ENCODE results near the gene LRWD1.
A peak's percentile ranks its signal among the peaks of the same experiment; 100 is the strongest.
"Not testable (repeated sequence)": the region's sequence is repeated elsewhere in the genome, so short reads cannot be mapped to it uniquely, and the experiment has no call there.

The LRWD1 gene

DNA sequence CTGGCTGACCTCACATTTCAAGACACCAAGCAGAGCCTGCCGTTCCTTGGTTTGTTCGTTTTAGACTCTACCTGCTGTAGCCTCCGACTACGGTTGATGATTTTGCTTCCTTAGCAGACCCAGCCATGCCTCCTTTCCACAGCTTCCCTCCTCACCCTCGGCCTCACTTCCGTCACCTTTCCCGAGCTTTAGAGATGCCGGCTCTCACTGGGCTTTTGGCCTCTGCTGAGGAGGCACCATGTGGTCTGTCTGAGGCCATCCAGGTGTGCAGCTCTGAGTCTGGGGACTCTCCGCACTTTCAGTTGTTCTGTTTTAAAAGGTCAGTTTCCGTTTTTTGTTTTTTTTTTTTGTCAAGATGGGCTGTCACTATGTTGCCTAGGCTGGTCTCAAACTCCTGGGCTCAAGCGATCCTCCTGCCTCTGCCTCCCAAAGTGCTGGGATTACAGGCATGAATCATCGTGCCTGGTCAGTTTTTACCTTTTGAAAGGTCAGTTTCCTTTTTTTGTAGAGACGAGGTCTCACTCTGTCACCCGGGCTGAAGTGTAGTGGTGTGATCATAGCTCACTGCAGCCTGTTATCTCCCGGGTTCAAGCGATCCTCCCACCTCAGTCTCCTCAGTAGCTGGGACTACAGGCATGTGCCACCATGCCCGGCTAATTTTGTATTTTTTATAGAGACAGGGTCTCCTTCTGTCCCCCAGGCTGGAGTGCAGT is 19.7 kb upstream of the LRWD1 start:
- DNase-seq, result no peak

DNA sequence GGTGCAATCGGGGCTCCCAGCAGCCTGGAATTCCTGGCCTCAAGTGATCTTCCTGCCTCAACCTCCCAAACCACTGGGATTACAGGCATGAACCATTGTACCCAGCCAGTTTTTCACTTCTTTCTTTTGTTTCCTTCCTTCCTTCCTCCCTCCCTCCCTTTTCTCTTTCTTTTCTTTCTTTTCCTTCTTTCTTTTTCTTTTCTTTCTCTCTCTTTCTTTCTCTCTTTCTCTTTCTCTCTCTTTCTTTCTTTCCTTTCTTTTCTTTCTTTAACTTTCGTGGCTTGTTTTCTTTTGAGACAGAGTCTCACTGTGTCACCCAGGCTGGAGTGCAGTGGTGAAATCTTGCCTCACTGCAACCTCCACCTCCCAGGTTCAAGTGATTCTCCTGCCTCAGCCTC is 19.1 kb upstream of the LRWD1 start:
- no peak for DNase-seq

DNA sequence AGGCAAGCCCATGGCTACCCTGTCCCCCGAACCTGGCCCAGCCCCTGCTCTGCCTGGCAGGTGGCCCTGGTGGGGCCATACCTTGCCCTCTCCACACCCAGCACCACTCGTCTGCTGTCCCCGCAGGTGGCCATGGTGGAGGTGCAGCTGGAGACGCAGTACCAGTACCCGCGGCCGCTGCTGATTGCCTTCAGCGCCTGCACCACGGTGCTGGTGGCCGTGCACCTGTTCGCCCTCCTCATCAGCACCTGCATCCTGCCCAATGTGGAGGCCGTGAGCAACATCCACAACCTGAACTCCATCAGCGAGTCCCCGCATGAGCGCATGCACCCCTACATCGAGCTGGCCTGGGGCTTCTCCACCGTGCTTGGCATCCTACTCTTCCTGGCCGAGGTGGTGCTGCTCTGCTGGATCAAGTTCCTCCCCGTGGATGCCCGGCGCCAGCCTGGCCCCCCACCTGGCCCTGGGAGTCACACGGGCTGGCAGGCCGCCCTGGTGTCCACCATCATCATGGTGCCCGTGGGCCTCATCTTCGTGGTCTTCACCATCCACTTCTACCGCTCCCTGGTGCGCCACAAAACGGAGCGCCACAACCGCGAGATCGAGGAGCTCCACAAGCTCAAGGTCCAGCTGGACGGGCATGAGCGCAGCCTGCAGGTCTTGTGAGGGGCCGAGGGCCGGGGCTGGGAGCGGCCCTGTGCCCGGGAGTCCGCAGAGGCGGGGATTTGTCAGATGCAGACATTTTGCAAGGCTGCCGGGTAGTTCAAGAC is 18.2 kb upstream of the LRWD1 start:
- no peak for DNase-seq

DNA sequence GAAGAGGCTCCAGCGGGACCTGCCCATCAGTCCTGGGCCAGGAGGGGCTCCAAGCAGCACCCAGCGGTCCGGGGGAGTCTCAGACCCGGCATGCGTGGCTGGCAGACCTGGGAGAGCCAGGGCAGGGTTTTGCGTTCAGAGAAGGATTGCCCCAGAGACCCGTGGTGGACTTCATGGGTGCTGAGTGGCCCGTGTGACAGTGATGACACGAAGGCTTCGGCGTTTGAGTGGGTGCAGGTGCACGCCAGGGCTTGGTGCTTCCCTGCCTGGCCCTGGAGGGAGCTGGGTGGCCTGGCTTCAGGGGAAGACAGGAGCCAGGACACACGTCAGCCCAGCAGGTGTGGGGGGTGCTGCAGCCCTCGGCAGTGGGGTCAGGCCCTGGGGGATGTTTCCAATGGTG is 17.5 kb upstream of the LRWD1 start:
- DNase-seq, result no peak

DNA sequence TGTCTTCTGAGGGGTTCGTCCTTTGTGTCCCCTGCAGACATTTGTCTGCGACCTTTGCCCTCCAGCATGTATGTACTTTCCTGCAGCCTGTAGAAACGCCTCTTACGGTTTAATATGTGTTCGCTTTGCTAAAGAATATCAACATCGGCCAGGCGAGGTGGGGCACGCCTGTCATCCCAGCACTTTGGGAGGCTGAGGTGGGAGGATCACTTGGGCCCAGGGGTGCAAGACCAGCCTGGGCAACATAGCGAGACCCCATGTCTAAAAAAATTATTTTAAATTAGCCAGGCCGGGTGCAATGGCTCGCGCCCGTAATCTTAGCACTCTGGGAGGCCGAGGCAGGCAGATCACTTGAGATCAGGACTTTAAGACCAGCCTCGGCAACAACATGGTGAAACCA is 15.6 kb upstream of the LRWD1 start:
- DNase-seq, result no peak

DNA sequence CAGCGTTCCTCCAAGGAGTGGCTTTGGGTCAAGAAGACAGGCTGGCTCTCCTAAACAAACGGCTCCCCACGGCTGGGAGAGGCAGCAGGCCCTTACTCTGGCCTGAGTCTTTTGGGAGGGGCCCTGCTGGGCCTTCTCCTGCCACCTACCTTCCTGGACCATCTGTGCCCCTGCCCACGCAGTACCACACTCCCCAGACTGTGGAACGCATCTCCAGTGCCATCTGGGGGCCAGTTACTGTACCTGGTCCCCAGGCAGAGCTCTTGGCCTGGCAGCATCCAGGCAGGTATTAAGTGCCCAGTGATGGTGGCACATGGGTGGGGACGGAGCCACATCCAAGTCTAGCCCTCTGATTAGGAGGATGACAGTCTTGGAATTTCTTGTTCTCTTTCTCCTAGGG is 14.5 kb upstream of the LRWD1 start:
- DNase-seq, result peak; percentile 14

DNA sequence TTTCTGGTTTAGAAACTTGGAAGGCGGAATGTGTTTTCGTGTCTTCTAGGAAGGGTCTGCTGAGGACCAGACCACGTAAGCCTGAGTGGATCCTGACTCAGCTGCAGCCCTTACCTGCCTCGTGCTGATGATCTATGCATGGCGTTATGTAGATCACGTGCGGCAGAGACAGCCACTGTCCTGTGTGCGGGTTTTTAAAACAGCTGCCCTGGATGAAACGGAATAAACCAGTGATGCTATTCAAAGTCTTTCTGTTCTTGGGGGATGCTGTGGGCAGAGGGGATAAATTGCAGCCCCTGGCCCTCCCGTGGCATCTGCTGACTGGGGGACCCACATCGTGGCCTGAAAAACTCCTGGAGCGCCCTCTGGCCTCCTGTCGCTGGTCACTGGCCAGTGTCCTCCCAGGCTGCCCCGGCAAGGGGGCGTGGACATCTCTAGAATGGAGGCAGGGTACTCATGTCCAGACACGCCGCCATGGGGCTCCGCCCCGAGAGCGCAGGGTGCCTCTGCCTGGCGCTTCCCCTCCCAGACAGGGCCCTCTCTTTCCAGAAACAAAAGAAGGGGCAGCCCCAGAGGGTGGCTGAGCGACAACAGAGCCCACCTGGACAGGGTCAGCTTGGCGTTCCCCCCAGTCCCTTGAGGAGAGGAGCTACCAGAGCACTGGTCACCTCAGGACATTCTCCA is 13.3 kb upstream of the LRWD1 start:
- DNase-seq, result peak; percentile 63

DNA sequence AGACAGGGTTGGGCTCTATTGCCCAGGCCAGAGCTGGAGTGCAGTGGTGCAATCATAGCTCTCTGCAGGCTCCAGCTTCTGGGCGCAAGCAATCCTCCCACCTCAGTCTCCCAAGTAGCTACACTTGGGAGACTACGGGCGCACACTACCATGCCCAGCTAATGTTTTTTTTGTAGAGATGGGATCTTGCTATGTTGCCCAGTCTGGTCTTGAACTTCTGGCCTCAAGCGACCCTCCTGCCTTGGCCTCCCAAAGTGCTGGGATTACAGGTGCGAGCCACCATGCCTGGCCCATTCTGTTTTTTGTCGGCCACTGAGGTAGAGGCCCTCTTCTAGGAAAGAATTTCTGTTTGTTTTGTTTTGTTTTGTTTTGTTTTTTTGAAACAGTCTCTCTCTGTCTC is 12.3 kb upstream of the LRWD1 start:
- no peak for DNase-seq

DNA sequence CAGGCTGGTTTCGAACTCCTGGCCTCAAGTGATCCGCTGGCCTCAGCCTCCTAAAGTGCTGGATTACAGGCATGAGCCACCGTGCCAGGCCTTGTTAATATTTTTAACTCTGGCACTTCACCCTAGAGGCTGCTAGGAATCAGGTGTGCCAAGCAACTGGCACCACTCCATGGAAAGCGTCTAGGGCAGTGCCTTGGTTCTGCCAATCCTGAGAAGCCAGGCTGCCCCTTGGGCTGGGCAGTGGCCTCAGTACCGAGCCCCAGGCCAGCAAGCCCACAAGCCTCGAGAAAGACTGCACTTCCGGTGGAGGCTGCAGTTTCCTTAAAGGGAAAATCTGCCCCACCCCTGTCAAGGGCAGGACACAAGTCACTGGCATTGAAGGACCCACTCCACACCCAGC is 11.5 kb upstream of the LRWD1 start:
- no peak for DNase-seq

DNA sequence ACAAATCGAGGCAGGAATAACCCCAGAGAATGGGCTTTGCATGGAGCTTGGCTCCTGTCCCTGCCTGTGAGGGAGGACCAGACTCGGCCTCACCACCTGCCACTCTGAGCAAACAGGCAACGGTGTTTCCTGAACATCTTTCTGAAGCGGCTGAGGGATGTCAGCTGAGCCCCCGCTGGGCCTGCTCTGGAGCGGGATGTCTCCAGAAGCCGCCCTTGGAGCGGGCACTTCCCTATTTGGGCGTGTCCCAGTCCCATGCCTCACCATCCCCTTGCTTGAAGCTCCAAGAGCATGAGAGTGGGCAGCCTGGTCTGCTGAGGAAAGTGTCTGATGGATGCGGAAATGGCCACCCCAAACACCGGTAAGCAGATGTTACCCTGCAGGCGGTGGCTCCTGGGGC is 10.3 kb upstream of the LRWD1 start:
- DNase-seq, result no peak

DNA sequence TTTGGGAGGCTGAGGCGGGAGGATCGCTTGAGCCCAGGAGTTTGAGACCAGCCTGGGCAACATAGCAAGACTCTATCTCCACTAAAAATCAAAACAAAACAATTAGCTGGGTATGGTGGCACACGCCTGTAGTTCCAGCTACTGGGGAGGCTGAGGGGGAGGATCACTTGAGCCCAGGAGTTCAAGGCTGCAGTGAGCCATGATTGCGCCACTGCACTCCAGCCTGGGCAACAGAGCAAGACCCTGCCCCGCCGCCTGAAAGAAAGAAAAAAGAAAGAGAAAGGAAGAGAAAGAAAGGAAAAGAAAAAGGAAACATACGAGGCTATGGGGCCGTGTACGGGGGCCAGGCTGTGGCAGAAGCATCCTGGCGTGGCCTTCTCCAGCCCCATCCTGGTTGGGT is 9.9 kb upstream of the LRWD1 start:
- not testable (repeated sequence) for DNase-seq

DNA sequence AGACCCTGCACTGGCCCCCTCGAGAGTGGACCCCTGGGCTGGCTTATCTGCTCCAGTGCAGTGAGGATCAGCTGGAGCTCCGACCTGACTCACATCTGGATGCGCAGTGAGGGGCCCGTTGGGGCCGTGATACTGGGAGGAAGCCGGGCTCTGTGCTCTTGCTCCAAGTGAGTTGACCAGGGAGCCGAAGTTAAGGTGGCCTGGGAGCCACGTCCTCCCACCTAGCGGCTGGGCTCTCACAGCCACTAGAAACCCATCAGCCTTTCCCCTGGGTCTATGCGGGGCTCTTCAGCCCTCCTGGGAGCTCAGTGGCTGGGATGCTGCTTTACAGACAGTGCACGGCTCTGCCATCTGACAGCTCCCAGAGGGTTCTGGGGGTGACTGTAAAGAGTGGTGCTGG is 9.2 kb upstream of the LRWD1 start:
- no peak for DNase-seq

DNA sequence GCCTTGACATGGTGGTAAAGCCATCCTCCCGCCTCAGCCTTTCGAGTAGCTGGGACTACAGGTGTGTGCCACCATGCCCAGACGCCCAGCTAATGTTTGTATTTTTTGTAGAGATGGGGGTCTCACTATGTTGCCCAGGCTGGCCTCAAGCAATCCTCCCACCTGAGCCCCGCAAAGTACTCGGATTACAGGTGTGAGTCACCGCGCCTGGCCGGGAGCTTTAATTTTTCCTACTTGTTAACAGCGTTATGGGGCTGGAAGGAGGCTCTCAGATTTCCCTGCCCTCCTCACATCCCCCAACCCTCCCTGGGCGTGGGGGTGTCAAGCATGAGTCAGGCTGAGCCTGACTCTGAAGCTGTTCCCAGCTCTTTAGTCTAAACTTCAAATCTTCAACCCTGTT is 8.5 kb upstream of the LRWD1 start:
- DNase-seq, result no peak

DNA sequence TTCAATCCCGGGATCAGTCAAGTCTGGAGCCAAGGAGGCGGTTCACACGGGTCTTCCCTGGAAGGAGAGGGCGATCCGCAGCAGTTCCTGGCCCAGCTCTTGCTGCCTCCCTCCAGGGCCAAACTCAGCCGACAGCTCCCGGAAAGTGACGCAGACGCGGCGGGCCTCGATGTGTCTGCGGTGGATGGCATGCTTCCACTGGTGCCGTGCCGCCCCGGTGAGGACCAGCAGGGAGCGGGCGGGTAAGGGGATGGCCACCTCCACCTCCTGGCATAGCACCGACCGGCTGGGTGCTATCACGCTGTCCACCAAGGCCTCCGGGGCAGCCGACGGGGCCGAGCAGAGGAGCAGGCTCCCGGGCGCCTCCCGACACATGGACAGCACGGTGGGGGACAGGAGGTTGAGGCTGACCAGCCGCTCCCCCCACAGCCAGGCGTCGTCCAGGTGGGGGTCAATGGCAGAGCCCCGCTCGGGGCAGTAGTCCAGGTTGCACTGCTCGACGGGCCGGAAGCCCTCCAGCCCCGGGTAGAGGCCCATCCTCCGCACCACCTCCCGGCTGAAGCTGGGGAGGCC is 7.3 kb upstream of the LRWD1 start:
- no peak for DNase-seq

DNA sequence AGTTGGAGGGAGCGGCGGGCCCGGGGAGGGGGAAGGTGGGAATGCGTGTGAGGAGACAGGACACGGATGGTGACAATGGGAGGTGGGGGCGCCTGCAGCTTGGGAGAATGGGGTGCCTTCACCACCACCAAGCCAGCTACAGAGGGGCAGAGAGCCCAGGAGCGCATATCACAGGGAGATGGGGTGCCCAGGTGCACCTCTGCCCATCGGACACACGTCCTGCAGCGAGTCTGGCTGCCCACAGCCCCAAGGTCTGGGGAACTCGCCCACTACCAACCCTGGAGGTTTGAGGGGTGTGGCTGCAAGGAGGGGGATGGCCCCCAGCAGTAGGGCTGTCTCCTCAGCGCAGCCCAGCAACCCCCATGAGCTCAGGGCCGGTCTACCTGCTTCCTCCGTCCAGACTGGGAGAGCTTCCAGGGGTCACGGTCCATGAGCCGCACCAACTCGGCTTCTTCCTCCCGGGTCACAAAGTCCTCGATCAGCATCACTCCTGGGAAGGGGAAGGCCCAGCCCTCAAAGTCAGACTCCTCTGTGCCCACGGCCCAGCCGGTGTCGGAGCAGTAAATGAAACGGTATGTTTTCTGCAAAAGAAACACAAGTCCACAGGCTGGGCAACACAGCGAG is 5.5 kb upstream of the LRWD1 start:
- no peak for DNase-seq

DNA sequence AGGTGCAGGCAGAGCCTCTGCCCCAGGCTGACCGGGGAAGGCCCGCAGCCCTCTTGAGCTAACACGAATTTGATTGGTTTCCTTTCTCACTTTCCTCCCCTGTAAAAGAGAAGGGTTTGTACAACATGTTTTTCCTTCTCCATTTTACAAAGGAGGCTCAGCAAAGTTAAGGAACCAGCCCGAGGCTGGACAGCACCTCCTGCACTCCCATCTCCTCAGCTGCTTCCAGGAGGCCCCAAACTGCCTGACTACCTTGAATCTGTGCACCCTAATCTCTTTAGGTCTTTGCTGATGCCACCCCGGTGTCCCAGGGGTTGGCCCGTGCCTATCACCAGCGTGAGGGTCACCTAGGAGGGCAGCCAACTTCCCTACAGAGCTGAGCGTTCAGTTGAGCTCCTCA is 4.3 kb upstream of the LRWD1 start:
- no peak for DNase-seq

DNA sequence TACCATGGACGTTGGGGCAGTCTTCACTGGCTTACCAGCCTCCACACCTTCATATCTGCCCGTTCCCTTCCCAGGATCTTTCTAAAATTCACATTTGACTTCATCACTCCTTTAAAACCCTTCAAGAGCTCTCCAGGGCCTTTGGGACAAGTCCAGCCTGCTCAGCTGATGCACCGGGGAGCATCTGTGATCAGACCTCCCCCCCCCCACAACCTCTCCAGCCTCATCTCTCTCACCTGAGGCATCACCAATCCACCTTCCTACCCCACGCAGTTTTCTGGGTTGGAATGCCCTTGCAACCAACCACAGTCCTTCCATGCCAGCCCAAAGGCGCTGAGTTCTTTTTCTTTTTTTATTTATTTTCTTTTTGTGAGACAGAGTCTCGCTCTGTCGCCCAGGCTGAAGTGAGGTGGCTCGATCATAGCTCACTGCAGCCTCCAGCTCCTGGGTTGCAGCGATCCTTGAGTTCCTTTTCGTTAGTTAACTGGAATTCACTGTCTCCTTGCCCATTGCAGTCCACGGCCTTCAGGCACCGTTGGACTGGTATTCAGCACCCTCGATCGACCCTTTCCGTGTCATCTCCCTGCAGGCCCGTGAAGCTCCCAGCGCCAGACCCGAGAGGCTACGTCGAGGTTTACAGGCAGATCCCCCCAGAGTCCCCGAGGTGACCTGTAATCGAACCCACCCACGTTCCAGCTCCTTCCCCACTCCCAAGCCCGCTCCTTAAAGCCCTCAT is 775 bp upstream of the LRWD1 start:
- no peak for DNase-seq

DNA sequence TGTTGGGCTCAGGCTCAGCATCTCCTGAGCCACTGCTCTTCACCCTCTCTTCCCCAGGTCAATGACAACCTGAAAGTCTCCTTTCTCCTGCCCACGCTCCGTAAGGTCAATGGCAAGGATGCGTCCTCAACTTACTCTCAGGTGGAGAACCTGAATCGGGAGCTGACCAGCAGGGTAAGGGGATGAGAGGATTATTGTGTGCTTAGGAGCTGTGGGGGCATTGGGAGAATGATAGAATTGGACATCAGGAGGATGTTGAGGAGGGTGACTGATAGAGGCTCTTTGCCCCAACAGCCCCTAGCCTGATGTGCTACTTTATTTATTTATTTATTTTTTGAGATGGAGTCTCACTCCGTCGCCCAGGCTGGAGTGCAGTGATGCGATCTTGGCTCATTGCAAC is 1.3 kb downstream of the LRWD1 start:
- DNase-seq, result no peak

DNA sequence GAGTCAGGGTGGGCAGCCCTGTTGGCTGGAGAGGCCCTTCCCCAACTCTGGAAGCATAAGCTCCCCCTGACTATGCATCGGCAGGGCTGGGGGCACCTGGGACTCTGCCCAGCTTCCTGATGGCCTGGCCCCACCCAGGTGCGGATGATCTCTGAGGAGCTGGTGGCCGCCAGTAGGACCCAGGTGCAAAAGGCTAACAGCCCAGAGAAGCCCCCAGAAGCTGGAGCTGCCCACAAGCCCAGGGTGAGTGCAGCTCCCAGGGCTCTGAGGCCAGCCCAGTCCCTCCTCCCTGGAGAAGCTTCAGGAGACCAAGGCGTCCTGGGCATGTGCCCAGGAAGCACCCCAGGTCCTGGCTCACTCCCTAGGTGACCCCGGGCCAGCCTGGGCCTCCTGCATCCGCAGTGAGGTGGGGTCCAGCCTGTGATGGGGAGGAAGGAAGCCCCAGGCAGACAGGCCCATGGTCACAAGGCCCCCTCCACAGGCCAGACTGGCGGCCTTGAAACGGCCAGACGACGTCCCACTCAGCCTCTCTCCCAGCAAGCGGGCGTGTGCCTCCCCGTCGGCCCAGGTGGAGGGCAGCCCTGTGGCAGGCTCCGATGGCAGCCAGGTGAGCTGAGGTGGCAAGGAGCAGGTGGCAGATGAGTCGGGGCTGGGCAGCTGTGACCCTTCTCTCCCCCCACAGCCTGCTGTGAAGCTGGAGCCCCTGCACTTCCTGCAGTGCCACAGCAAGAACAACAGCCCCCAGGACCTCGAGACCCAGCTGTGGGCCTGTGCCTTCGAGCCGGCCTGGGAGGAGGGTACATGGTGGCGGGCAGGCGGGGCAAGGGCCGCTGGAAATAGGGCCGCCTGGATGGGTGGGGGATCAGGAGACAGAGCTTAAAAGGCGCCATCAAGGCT is 3.0 kb downstream of the LRWD1 start:
- no peak for DNase-seq

DNA sequence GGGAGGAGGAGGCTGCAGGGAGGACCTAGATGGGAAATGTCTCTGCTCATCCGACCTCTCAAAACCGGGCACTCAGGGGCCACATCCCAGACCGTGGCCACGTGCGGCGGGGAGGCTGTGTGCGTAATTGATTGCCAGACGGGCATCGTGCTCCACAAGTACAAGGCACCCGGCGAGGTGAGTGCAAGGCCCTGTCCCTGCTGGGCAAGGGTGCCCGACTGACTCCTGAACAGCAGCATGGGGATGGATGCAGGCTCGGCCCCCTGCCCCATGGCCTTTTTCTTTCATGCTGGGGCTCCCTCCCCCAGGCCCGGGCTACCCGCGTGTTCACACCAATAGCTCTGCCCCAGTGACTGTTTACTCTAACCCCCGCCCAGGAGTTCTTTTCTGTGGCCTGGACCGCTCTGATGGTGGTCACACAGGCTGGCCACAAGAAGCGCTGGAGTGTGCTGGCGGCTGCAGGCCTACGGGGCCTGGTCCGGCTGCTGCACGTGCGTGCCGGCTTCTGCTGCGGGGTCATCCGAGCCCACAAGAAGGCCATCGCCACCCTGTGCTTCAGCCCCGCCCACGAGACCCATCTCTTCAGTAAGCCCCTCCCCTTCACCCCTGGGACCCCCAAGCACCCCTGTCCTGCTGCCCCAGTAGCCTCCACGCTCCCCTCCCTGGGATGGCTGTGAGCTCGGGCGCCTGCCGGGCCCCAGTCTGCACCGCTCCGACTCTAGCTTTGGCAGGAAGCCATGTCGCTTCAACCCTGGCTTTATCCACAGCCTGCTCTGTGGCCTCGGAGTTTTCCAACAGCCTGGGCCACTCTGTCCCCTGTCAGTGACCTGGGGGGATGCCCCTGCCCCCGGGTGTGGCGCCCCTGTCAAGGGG is 3.9 kb downstream of the LRWD1 start:
- no peak for DNase-seq

Data from COR-L47 (cell line).